RWPE1 (cell line): ENCODE data around the gene CLPTM1L.

Source experiments
- CTCF ChIA-PET: fragments of 350-600 bp; sonication (Branson Sonifier 250); formaldehyde crosslinking; extraction: SDS; loops from one replicate; lab custom pipeline; 2021; lab: Yijun Ruan, JAX
- POLR2A ChIA-PET: fragments of 400-600 bp; formaldehyde crosslinking; extraction: SDS; loops from one replicate; lab custom pipeline; 2020; ENCODE audit warnings: antibody characterized with exemption; ENCODE audit not compliant: low non-redundant PET; lab: Yijun Ruan, JAX
- DNase-seq: peaks from one replicate; pipeline ENCODE4 v3.0.0; 2012; ENCODE audit warnings: low spot score
- H3K27ac ChIP-seq: fragments of 450-650 bp; 2 replicates; pipeline ENCODE4 v1.5.1; 2017
- TF ChIP-seq, protein P1 (sequence below): fragments of 450-650 bp; conservative IDR thresholded peaks from 2 replicates; pipeline ENCODE4 v1.5.1; 2017; ENCODE audit warnings: low read depth, mild to moderate bottlenecking

Gene CLPTM1L

DNA sequence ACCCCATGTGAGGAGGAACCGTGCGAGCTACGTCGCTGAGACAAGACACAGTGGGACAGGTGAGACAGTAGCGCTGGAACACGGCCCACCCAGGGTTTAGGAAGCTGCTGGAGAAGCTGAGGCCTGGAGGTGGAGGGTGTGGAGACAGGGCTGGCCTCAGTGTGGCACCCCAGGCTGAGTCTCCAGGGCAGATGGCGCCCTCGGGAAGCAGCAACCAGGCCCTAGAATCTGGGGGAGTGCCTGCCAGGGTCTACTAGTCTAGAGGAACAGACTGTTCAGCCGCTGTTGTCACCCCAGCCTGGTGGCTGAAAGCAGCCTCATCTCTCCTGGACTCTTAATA, 45.4 kb downstream of the CLPTM1L start:
- no peak overlapping the region for H3K27ac ChIP-seq

DNA sequence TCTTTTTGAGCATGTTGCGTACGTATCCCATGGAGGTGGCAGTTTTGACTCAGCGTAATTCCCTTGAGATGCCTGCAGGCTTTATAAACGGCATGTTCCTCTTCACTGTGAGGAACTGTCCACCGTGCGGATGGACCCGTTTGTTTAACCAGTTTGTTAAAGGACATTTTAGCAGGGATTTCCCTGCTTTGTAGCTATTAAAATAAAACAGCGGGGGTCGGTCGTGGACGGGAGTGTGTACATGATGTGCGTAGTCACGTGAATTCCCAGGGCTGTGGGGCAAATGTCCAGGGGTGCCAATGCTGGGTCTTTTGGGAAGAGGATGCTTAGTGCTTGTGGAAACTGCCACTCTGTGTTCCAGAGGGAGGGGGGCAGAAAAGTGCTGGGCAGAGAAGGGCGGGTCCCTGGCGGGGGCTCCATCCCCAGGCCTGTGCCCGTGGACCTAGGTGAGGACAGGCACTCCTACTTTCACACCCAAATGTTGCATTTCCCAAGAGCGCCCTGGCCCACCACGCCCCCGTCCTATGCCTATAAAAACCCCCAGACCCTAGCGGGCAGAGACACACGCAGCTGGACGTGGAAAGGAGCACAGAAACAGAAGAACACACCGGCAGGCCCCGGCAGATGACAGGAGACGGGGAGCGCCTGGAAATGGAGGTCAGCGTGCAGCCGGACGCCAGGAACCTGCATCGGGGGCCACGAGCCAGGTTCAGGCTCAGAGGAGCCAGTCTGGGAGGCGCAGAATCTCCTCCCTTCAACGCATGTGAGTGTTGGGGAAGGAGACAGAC, 46.0 kb downstream of the CLPTM1L start:
- H3K27ac ChIP-seq = no peak overlapping the region
- no peak for DNase-seq
- ChIA-PET POLR2A (no interaction called here), CTCF (no interaction called here)
- TF ChIP-seq, protein P1, sequence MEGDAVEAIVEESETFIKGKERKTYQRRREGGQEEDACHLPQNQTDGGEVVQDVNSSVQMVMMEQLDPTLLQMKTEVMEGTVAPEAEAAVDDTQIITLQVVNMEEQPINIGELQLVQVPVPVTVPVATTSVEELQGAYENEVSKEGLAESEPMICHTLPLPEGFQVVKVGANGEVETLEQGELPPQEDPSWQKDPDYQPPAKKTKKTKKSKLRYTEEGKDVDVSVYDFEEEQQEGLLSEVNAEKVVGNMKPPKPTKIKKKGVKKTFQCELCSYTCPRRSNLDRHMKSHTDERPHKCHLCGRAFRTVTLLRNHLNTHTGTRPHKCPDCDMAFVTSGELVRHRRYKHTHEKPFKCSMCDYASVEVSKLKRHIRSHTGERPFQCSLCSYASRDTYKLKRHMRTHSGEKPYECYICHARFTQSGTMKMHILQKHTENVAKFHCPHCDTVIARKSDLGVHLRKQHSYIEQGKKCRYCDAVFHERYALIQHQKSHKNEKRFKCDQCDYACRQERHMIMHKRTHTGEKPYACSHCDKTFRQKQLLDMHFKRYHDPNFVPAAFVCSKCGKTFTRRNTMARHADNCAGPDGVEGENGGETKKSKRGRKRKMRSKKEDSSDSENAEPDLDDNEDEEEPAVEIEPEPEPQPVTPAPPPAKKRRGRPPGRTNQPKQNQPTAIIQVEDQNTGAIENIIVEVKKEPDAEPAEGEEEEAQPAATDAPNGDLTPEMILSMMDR = no peak

More for the DNA sequence above, 45.4 kb downstream of the CLPTM1L start:
- CTCF ChIA-PET = interaction anchor here (1.0 kb wide), 1 partner anchor 19 kb away, joined by 3 read pairs; no protein-coding TSS in a partner anchor
- POLR2A ChIA-PET = no interaction called here
- no peak for DNase-seq
- TF ChIP-seq, protein P1 = no peak

DNA sequence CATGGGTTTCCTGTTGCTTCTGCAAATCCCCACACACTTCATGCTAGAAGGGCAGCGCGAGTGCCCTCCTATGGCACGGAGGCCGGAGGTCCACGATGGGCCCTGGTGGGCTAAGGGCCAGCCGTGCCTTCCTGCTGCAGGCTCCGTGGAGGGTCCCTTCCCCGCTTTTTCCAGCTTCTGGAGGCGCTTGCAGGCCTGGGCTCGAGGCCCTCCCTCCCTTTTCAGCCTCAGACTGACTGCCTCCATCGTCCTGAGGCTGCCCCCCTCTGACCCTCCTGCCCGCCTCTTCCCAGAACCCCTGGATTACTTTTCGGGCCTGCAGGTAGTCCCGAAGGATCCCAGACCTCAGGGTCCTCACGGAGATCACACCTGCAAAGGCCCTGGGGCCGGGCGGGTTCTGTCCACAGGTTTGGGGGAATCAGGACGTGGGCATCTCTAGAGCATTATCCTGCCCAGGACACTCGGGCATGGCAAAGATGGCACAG, 46.8 kb downstream of the CLPTM1L start:
- H3K27ac ChIP-seq = no peak overlapping the region
- CTCF ChIA-PET = no interaction called here
- DNase-seq = no peak
- POLR2A ChIA-PET = no interaction called here
- TF ChIP-seq, protein P1 = no peak

DNA sequence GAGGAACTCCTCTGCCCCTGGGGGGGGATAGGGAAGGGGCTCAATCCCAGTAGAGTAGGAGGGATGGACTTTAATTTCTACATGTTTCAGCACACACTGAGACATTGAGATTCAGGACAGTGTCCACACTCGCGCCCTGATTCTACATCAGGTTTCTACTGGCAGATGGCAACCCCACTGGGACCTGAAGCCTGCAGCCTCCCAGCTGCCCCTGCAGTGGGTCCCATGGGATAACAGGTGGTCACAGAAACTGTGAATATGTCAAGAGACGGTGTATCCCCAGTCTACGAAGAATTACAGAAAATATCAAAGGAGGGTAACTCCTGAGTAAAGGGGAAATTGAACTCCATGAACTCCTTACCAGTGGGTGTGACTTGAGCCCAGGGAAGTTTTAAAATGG, 47.7 kb downstream of the CLPTM1L start:
- no peak for DNase-seq
- ChIA-PET CTCF (no interaction called here), POLR2A (no interaction called here)
- TF ChIP-seq, protein P1 = no peak
- H3K27ac ChIP-seq = no peak overlapping the region

DNA sequence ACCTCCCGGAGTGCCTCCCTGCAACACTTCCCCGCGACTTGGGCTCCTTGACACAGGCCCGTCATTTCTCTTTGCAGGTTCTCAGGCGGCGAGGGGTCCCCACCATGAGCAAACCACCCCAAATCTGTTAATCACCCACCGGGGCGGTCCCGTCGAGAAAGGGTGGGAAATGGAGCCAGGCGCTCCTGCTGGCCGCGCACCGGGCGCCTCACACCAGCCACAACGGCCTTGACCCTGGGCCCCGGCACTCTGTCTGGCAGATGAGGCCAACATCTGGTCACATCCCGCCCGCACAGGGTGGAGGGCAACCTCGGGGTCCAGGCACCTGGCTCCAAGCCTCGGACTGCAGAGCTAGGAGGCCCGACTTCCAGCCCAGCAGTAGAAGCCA, 49.3 kb downstream of the CLPTM1L start:
- TF ChIP-seq, protein P1 = no peak
- no peak for DNase-seq
- ChIA-PET POLR2A (no interaction called here), CTCF (no interaction called here)
- no peak overlapping the region for H3K27ac ChIP-seq

DNA sequence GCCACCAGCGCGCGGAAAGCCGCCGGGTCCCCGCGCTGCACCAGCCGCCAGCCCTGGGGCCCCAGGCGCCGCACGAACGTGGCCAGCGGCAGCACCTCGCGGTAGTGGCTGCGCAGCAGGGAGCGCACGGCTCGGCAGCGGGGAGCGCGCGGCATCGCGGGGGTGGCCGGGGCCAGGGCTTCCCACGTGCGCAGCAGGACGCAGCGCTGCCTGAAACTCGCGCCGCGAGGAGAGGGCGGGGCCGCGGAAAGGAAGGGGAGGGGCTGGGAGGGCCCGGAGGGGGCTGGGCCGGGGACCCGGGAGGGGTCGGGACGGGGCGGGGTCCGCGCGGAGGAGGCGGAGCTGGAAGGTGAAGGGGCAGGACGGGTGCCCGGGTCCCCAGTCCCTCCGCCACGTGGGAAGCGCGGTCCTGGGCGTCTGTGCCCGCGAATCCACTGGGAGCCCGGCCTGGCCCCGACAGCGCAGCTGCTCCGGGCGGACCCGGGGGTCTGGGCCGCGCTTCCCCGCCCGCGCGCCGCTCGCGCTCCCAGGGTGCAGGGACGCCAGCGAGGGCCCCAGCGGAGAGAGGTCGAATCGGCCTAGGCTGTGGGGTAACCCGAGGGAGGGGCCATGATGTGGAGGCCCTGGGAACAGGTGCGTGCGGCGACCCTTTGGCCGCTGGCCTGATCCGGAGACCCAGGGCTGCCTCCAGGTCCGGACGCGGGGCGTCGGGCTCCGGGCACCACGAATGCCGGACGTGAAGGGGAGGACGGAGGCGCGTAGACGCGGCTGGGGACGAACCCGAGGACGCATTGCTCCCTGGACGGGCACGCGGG, 49.9 kb downstream of the CLPTM1L start, which contains the start of gene TERT:
TSS of gene TERT (minus strand) at position 234 of the 815 bp plus-strand sequence. CDS start at position 155, 79 bp downstream.
- H3K27ac ChIP-seq = no peak within 1 kb of the TSS
- DNase-seq = no peak
- POLR2A ChIA-PET = no interaction called here
- TF ChIP-seq, protein P1 = no peak
- CTCF ChIA-PET = no interaction called here
